ENCODE measurements around the gene GIPC1.

DNA sequence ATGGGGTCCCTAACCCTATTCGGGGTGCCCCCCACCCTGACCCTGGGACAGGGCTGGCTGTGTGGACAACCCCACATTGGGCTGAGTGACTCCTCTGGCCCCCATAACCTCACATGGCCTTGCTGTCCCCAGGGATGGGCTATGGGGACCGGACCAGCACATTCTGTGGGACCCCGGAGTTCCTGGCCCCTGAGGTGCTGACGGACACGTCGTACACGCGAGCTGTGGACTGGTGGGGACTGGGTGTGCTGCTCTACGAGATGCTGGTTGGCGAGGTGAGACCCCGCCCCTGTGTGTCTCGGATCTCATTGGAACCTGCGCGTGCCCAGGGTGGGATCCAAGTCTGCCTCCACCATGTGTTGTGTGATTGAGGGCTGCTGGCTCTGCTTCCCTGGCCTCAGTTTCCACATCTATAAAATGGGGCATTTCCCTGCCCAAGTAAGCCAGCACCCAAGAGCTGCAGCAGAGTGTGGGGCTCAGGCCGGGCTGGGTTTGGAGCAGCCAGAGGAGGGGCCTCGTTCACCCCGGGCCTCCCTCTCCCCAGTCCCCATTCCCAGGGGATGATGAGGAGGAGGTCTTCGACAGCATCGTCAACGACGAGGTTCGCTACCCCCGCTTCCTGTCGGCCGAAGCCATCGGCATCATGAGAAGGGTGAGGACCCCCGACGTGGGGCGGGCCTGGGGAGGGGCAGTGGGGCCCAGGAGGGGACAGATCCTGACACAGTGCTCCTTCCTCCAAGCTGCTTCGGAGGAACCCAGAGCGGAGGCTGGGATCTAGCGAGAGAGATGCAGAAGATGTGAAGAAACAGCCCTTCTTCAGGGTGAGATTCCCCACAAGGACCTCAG, 25.7 kb downstream of the GIPC1 start:
- TF ChIP-seq, protein P1, sequence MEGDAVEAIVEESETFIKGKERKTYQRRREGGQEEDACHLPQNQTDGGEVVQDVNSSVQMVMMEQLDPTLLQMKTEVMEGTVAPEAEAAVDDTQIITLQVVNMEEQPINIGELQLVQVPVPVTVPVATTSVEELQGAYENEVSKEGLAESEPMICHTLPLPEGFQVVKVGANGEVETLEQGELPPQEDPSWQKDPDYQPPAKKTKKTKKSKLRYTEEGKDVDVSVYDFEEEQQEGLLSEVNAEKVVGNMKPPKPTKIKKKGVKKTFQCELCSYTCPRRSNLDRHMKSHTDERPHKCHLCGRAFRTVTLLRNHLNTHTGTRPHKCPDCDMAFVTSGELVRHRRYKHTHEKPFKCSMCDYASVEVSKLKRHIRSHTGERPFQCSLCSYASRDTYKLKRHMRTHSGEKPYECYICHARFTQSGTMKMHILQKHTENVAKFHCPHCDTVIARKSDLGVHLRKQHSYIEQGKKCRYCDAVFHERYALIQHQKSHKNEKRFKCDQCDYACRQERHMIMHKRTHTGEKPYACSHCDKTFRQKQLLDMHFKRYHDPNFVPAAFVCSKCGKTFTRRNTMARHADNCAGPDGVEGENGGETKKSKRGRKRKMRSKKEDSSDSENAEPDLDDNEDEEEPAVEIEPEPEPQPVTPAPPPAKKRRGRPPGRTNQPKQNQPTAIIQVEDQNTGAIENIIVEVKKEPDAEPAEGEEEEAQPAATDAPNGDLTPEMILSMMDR (IDR thresholded peaks at IDR 0.05) = no peak
- TF ChIP-seq POLR2A (IDR thresholded peaks at IDR 0.05) = no peak
- no peak for TF ChIP-seq POLR2AphosphoS5 (IDR thresholded peaks at IDR 0.05)
